Stimulated activated CD8-positive, alpha-beta memory T cell treated with anti-CD3 and anti-CD28 coated beads, Interleukin-7, amount 100 ng/mL, for 24 hours (primary cell): Measurements from ENCODE around the gene ABRAXAS1.
A peak's percentile ranks its signal among the peaks of the same experiment; 100 is the strongest.
"Not testable (repeated sequence)": the region's sequence is repeated elsewhere in the genome, so short reads cannot be mapped to it uniquely, and the experiment has no call there.

Source experiments
- DNase-seq: peaks from one replicate; pipeline ENCODE4 v3.0.0-alpha.2; 2020; ENCODE audit warnings: low read depth

Gene ABRAXAS1

GRCh38 chr4:83484500-83485461 lies at the start of gene ABRAXAS1:
Gene ABRAXAS1, minus strand, starts transcription at chr4:83485100. Its CDS starts 28 bp downstream, at chr4:83485072.
- peak; percentile 87 for DNase-seq

- DNase-seq = no peak
Observed at GRCh38 chr4:83527671-83528070, 42.8 kb upstream of the ABRAXAS1 start.

DNA sequence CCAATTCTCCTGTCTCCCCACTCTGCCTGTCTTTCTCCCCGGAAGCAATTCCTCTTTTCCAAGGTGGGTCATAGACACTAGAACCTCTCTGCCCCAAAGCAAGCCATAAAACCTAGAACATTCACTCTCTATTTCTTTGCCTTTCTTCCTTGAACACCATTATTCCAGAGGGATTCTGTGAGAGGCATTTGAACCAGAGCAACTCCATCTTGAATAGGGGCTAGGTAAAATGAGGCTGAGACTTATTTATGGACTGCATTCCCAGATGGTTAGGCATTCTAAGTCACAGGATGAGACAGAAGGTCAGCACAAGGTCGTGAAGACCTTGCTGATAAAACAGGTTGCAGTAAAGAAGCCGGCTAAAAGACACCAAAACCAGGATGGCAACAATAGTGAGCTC lies 37.3 kb upstream of the ABRAXAS1 start:
- DNase-seq = no peak

- no peak for DNase-seq
Observed at GRCh38 chr4:83516042-83516772, 31.3 kb upstream of the ABRAXAS1 start.

DNA sequence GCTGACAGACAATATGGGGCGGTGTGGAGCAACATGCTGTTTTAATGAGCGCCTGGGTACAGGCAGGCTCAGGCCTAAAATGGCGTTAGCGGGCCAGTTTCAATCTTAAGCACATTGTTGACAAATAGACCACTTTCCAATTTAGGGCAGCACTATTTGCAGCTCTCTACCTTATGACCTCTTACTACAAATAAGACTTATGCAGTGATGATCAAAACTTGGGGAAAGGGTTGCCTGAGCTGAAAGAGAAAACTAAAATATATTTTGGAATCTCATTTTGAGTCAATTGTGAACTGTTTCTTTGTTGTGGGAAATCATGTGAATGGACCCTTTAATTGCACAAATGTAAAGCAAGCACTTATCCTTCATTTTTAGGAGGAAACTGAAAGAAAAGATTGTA lies 25.5 kb upstream of the ABRAXAS1 start:
- DNase-seq = no peak

DNA sequence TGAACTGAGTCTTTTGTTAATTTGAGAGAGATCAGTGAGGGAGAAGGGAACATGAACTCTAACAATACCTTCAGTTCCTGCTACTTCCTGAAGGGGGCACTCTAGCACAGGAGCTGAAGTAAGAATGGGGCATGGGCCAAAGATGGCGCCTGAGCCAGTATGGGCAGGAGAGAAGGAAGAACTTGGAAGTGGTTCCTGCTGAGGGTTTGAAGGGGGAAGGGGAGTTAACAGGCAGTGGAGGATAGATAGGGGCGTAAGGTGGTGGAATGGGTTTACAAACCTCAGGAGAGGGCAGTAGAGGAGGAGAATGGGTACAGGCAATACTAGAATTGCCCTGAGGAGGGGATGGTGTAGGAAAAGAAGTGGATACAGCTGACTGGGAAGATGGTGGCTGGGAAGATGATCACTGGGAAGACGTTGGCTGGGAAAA lies 24.3 kb upstream of the ABRAXAS1 start:
- peak; percentile 2 for DNase-seq

GRCh38 chr4:83504996-83505395 lies 20.1 kb upstream of the ABRAXAS1 start:
- no peak for DNase-seq

DNA sequence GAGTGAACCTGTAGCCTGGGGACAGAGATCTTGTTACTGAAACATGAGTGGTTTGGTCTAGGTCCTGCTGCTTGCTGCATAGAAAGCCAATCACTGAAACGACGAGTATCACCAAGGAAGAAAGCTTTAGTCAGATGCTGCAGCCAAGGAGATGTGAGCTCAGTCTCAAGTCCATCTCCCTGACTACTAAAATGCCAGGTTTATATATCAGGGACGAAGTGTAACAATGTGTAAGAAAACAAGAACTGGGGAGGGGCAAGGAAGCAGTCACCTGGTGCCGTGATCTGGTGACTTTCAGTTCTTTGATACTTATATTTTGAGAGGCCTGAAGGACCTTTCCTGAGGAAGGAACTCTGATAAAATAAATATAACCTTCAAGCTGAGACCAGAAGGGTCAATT lies 19.6 kb upstream of the ABRAXAS1 start:
- no peak for DNase-seq

GRCh38 chr4:83503974-83504373 lies 19.1 kb upstream of the ABRAXAS1 start:
- DNase-seq = no peak

GRCh38 chr4:83501671-83502070 lies 16.8 kb upstream of the ABRAXAS1 start:
- DNase-seq = not testable (repeated sequence)

DNA sequence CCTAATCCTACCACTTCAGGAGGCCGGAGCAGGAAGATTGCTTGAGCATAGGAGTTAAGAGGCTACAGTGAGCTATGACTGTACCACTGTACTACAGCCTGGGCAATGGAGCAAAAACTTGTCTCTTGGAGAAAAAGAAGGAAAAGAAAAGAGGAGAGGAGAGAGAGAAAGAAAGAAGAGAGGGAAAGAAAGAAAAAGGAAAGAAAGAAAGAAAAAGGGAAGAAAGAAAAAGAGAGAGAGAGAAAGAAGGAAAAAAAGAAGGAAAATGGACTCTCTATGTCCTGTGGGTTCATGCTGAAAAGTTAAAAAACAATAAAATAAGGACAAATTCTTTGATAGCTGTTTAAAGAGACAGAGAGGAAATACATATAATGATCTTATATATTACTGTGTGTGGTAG lies 13.3 kb upstream of the ABRAXAS1 start:
- DNase-seq = no peak

DNA sequence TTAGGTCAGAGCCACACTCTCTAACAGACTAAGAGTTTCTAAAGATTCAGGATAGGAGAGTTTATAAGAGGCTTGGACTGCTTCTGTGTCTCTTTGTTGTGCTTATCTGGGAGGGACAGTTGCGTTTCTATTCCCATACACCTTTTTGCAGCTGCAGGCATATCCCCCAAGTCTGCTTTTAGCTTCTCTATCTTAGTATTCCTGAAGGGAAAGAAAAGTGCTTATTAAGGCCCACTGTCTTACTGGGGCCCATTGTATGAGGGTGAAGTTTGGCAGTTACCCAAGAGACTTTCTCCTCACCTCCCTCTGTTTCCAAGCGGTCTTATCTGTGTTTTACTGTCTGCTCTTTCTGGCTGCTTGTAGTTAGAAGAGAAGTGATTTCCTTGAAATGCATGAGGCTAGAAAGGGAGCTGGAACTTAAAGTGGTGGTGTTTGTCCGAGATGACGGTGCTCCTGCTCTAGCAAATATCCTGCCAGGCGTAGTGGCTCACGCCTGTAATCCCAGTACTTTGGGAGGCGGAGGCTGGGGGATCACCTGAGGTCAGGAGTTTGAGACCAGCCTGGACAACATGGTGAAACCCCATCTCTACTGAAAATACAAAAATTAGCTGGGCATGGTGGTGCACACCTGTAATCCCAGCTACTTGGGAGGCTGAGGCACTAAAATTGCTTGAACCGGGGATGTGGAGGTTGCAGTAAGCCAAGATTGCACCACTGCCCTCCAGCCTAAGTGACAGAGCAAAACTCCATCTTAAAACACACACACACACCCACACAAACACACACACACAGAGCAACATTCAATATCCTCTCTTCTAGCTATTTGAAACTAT lies 11.4 kb upstream of the ABRAXAS1 start:
- not testable (repeated sequence) for DNase-seq

- no peak for DNase-seq
Observed at GRCh38 chr4:83490876-83491450, 6.1 kb upstream of the ABRAXAS1 start.

- no peak for DNase-seq
Observed at GRCh38 chr4:83489711-83490326, 4.9 kb upstream of the ABRAXAS1 start.

GRCh38 chr4:83486457-83487129 lies 1.7 kb upstream of the ABRAXAS1 start:
- no peak for DNase-seq

- no peak for DNase-seq
Observed at GRCh38 chr4:83473966-83474365, 10.9 kb downstream of the ABRAXAS1 start.

DNA sequence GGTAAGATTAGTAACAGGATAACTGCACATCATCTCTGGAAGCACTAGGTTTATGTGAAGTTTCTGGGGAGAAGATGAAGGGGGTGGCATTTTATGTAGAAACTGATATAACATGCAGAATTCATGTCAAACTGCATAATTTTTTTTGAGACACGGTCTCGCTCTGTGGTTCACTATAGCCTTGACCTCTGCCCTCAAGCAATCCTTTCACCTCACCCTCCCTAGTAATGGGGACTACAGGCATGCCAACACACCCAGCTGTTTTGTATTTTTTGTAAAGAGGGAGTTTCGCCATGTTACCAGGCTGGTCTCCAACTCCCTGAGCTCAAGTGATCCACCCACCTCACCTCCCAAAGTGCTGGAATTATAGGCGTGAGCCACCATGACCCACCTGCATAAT lies 11.5 kb downstream of the ABRAXAS1 start:
- no peak for DNase-seq

DNA sequence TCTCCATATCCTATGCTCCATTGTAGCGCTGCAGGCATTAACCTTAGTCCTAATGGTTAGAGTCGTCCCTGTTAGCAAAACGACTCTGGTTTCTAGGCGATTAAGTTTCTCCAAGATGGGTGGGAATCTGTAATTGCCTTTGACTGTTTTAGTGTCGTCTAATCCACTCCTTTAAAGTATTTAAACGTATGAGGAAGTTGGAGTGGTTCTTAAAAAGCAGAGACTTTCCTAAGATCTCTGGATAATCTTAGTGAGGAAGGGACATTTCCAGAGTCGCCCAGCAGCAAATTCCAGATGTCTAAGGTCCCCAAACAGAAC lies 28.8 kb downstream of the ABRAXAS1 start:
- no peak for DNase-seq

DNA sequence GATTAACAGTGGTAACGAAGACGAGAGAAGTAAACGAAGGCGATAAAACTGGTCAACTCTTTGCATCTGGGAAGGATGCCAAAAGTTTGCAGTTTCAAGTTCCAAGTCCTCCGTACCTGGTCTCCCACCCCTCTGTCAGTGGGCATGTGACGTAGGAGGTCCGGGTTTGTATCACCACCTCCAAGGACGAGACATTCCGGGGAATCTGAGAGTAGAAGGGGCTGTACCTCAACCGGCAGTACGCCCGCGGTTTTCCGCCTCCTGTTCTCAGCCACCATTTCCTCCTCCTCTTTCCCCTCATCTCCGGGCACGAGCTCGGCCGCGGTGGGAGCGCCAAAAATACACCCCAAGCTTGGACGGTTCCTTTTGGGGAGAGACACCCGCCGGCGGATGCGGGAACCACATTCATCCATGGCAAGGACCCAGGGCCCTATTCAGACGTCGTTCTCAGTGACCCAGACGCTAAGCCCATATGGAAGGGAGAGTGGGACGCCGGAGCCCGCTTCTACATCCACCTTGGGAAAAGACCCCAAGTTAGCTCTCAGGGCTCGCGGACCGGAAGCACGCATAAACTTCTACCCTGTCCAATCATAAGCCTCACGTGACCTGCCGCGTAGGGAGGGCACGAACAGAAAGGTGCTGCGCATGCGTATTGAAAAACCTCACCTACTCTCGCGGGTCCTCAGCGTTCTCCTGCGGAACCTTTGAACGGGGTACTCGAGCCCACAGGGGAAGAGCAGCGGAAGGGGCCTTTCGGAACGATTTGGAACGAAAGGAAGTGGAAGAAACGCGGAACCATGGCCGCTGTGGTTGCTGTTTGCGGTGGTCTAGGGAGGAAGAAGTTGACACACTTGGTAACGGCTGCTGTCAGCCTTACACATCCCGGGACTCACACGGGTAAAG lies 29.4 kb downstream of the ABRAXAS1 start, which contains the start of the genes HELQ and MRPS18C:
TSS of gene HELQ (minus strand) at position 543 of the 903 bp plus-strand sequence. CDS start at position 413, 130 bp downstream.
TSS of gene MRPS18C (plus strand) at position 778 of the 903 bp plus-strand sequence. CDS start at position 798, 20 bp downstream.
- peak; percentile 86 for DNase-seq

- DNase-seq = no peak
Observed at GRCh38 chr4:83454686-83455085, 30.2 kb downstream of the ABRAXAS1 start.
